GM19395 (cell line): ENCODE measurements around the gene TOGARAM2.
"Not testable (repeated sequence)": the region's sequence is repeated elsewhere in the genome, so short reads cannot be mapped to it uniquely, and the experiment has no call there.

Source experiments
- ATAC-seq: cut with Tn5 transposase; IDR thresholded peaks from one replicate; pipeline ENCODE4 v1.9.1; 2021; ENCODE audit warnings: mild to moderate bottlenecking, moderate library complexity; ENCODE audit not compliant: unreplicated experiment

Gene TOGARAM2

DNA sequence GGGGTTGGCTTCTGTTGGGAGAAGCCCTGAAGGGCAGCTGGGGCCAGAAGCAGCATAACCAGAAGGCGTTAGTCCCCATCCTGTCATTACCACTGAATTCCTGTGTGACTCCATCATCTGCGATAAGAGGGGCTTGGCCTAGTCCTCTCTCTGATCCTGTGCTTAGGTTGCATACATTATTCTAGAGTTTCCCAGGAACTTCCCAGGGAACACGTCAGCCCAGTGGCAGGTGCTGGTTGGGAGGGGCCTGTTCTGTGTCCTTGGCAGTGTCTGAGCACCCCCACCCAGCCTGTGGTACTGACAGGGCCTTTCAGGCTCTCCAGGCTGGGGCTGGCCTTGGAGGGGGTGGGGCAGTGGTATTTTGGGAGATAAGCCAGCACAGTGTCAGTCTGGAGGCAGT lies 4.5 kb upstream of the TOGARAM2 start:
- no peak for ATAC-seq

DNA sequence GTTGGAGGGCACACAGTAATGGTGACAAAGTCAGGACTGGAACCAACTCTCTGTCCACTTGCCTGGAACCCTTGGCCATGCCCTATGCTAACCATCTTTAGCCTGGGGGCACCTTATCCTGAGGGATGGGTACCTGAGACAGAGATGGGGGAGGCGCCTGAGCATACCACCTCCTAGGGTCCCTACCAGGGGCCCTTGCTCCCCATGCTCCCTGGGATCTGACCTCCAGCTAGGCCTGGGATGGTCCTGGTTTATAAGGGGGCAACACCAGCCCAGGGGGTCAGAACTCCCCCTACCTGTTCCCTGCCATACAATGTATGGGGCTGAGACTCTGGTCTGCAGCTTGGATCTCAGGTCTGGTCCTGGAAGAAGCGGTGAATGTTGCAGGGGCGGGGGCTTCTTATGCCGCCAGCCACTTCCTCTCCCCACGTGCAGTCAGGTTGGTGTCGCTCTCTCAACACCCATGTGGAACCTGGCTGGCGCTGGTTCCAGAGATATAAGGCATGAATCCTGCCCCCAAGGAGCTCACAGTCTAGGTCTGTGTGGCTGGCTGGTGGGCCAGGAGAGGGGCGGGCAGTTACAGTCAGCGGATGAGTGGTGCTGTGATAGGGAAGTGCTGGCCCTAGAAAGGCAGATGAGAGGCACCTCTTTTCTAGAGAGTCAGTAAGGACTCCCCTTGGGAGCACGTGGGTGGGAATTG lies 3.8 kb upstream of the TOGARAM2 start:
- ATAC-seq = no peak

DNA sequence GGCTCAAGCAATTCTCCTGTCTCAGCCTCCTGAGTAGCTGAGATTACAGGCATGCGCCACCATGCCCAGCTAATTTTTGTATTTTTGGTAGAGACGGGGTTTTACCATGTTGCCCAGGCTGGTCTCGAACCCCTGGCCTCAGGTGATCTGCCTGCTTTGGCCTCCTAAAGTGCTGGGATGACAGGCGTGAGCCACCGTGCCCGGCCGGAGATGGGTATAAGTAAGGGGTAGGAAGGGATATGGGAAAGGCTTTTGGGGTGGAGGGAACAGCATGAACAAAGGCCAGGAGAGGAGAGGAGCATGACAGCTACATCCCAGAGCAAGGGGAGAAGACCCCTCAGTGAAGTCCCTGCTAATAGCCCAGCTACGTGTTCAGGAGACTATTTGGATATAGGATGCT lies 3.1 kb upstream of the TOGARAM2 start:
- ATAC-seq = not testable (repeated sequence)

DNA sequence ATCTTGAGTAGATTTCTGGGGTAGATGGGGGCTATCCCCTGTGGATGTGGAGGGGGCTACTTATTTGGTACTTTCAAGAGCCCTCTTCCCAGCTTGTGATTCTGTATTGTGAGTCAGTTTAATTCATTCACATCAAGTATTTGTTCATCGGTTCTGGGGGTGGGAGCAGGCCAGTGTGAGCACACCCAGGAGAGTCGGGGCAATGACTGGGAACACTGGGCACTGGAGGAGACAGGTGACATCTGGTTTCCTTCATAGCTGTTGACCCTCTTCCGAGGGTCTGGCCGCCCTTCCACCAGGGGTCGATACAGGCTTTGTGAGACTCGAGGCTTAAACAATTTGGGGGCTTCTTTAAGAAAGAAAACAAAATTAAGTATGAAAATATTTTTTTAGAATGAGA lies 2.5 kb upstream of the TOGARAM2 start:
- no peak for ATAC-seq

DNA sequence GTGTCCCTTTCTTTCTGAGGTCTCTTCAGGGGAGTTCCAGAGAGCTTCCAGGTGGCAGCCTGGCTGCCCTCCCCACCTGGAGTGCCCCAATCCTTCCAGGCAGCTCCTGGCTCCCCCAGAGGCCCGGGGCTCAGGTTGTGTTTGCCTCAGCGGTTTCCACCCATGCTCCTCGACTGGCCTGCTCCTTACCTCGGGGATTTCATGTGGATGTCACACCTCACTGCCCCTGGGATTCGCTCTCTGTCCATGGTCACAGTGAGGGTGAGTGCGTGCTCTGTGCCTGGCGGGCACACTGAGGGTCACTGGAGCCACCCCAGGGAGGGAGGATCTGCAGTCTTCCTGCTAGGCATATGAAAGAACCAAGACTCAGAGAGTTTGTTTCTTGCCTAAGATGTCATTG lies 2.1 kb upstream of the TOGARAM2 start:
- no peak for ATAC-seq

DNA sequence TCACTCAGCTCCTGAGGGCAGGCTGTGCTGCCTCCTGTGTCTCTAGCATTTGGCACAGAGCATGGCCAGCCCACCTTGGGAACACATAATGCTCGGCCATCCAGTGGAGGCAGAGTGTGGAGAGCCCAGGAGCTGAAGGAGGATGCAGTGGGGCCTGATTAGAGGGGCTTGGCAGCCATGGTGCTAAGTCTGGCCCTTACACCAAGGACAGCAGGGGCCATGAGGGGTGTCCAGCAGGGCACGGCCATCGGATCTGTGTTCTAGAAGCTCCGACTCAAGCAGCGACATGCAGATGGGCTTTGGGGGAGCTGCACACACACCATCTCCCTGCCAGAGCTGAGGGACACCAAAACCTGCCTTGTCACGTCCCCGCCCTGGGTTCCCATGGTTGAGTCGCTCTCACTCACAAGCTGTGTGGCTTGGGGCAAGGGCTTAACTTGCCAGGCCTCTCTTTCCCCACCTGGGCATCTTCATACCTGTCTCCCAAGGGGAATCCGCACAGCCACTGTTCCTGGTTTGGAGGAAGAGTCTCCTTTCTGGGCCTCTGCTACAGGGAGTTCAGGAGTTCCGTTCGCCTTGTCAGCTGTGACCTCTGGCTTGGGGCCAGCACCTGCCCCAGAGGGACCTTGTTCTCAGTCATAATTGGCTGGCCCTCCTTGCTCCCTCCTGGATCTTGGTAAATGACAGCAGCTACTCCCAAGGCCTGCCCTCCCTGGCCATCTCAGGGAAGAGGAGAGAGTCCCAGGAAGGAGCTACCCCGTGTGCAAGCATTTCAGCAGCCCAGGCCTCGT lies 1.3 kb upstream of the TOGARAM2 start:
- ATAC-seq = no peak

DNA sequence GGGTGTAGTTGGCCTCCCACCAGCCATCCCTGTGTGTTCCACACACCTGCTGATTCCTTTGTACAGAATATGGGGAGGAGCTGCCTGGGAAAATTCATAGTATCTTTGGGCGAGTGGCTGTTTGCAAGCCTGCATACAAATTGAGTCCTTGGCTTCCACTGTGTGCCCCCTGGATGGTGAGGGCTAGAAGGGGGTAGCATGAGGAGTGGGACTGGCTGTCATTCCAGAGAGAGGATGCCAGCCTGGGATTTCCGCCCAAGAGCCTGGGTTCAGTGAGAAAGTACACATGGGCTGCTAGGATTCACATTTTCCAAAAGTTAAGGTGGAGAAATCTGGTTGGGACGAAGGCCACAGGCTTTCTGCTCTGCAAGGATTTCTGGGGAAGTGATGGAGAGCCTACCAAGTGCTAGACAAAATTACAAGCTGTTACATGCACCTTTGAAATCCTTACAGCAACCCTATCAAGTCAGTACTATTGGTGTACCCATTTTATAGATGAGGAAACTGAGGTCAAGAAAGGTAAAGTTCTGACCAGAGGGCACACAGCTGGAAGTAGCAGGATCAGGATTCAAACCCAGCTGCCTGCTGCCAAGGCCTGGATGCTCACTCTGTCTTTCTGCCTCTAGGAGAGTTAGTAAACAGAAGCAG lies 606 bp upstream of the TOGARAM2 start:
- ATAC-seq = no peak

DNA sequence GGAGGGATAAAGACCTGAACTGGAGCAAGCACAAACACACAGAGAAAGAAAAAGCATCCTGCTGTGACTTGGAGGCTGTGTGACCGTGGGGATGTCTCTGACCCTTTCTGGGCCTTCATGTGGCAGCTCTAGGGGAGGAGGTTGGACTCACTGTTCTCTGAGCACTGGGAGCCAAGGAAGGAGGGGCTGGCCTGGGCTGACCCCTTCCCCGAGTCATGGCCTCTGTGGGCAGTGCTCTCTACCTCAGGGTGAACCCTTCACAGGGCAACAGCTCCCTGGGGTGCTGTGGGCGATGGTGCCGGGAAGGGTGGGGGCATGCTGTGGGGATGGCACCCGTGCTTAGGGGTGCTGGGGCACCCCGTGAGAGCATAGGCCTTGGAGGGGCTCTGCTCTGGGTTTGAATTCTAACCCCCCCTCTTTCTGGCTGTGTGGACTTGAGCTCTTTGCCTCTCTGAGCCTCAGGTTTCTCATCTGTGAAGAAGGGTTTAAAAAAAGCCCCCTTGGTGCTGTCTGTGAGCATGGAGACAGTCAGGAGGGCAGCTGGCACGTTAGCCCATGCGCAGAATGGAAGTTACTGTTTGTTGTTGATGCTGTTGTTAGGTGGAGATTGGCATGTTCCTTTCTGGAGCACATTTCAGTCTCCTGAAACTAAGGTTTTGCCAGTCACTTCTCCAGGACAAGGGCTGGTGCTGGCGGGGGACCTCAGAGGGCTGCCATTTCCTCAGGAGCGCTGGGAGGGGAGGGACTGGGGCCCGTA lies 700 bp downstream of the TOGARAM2 start:
- no peak for ATAC-seq

DNA sequence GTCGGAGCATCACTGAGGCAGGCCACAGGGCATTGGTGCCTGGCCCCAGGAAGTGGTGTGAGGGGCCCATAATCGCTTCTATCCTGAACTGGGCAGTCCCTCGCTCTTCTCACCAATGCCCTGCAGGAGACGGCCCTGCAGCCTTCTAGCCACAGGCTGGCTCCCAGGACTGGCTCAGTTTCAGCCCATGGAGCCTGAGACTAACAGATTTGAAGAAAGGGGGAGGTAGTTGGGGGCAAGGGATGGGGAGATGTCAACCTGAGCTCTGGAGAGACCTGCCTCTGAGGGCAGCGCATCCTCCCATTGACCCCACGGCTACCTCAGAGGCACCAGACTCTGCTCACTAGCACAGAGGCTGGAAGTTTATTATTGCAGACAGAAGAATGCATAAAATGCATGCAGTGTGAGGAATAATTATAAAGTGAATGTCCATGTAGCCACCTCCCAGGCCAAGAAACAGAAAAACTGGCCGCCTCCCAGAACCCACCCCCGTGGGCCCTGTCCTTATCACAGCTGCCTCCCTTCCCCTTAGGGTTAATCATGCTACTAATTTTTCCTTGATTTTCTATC lies 1.4 kb downstream of the TOGARAM2 start:
- ATAC-seq = no peak

DNA sequence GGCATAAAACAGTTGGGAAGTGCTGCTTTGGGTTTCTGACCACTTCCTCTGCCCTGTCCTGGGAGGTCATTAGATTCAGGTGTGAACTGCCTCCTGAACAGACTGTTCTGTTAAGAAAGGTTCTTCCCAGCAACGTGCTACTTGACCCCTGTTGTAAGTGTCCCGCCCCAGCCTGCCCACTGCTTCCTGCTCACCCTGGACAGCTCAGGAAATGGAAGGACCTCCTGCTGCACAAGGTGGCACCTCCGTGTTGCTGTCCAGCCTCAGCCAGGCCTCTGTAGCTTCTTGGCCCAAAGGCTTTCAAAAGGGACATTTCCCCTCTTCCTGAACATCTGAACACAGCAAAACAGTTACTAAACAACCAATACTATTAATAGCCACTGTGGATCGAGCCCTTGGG lies 5.3 kb downstream of the TOGARAM2 start:
- no peak for ATAC-seq

DNA sequence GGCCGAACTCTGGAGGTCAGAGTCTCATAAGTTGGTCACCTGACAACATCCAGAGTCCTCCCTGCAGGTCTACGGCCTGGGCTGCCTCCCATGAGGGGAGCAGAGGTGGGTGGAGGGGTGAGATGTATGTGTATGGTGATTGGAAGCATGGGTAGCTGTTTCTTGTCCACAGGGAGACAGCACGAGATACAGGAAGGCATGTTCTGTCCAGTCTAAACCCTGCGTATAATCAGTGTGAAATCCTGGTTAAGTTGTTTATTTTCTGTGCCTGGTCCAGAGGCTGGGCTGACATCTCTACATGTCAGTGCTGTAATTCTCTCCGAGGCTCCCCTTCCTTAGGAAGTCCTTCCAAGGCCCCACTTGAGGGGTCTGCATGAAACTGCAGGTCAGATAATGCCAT lies 8.9 kb downstream of the TOGARAM2 start:
- ATAC-seq = no peak

DNA sequence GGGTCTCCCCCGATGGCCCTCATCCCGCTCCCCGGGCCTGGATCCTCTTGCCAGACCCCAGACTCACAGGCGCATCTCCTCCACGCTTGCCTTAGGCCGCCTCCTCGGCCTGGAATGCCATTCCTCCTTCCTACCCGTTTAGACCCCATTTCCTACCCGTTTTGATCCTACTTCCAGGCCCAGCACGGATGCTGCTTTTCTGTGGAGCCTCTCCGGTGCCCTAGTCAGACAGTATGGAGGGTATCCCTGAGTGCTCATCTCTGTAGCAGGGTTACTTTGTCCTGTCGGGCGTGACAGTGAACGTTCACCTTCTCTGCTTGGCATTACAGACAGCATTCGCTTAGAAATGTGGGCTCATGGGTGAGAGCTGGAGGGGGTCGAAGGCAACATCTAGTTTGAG lies 9.3 kb downstream of the TOGARAM2 start:
- no peak for ATAC-seq

DNA sequence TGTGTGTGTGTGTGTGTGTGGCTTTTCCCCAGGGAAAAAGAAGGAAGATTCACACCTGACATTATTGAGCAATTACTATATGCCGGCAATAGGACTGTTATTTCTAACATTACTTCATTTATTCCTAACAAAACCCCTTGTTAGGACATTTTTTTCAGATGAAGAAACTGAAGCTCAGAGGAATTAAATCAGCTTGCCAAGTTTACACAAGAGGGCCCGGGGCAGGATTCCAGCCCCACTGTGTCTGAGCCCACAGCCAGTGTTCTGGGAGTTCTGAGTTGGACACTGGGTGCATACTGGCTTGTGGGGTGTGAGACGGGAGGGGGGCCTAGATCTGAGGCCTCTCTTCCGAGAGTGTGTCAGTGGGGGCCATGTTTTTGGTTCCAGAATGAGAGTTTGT lies 9.9 kb downstream of the TOGARAM2 start:
- no peak for ATAC-seq

DNA sequence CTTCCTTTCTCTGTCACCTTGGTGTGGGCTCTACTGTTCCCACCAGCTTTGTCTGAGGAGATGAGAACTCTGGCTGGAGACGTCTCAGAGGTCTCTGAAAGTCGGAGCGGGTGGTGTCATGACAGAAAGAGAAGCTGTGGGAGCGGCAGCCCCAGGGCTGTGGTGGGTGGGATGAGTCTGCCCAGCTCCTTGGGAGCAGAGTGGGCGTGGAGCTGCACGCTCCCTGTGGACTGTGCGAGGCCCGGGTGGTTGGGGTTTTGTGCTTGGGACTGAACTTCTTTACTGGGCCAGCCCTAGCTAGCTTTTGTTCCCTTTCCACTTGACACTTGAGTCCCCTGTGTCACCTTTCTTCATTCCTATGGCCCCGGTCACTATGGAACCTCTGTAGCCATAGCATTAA lies 10.4 kb downstream of the TOGARAM2 start:
- ATAC-seq = no peak

DNA sequence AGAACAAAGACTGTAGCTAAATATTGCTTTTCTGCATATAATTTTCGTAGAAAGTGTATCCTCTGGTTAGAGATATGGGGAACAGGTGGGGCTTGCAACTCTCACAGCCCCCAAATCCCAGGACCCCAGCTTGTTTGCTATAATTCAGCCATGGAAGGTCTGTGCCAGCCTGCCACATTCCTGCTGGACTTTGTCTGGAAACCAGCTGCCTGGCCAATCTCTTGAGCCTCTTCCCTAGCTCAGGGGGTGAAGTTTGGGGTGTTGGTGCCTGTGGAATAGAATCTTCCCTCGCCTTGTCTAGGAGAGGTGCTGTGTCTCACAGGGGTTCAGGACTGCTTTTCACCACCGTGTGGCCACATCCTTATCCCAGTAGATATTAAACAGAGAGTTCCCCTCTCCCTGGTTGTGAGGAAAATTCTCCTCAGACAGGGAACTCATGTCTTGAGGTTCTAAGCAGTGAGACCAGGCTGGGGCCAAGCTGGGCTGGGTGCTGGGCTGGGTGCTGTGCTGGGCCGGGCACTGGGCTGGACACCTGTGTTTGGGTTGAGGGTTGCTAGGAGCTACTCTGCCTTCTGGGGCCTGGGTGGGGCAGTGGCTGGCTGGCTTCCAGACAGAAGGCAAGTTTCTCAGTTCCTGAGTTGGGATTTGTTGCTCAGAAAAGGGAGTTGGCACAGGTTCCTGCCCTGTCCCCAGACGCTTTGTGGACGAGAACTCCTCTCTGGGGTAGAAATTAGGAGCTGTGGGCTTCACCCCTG lies 12.3 kb downstream of the TOGARAM2 start:
- ATAC-seq = no peak

DNA sequence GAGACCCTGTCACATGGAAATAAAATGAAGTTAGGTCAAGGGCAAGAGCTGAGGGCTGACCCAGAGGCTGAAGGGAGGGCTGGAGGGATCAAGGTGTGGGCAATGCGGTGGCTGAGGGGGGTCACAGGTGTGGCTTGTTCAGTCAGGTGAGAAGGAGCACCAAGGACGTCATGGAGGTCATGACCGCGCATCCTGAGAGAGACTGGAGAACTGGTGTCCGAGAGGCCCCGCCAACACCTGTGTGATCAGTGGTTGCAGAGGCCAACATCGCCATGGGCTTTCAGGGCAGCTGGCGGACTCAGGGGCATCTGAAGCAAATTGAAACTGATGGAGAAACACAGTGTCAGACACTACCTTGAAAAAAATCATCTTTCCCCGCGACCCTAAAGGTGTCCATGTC lies 13.0 kb downstream of the TOGARAM2 start:
- ATAC-seq = no peak

DNA sequence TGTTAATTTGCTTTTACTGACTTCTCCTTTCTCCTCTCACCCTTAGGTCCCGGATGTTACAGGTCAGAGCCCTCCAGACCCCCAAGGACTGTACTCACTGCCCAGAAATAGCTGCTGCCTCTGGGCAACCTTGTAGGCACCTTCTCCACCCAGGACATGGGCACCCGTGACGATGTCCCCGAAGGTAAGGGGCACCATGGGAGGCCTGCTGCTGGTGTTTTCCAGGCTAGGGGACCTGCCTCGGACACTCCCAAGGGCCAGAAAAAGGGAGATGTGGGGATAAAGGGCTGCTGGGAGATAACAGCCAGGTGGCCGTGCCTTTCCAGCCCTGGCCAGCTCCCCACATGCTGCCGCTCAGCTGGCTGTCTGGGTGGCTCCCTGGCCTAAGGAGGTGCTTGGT lies 13.6 kb downstream of the TOGARAM2 start:
- ATAC-seq = no peak

DNA sequence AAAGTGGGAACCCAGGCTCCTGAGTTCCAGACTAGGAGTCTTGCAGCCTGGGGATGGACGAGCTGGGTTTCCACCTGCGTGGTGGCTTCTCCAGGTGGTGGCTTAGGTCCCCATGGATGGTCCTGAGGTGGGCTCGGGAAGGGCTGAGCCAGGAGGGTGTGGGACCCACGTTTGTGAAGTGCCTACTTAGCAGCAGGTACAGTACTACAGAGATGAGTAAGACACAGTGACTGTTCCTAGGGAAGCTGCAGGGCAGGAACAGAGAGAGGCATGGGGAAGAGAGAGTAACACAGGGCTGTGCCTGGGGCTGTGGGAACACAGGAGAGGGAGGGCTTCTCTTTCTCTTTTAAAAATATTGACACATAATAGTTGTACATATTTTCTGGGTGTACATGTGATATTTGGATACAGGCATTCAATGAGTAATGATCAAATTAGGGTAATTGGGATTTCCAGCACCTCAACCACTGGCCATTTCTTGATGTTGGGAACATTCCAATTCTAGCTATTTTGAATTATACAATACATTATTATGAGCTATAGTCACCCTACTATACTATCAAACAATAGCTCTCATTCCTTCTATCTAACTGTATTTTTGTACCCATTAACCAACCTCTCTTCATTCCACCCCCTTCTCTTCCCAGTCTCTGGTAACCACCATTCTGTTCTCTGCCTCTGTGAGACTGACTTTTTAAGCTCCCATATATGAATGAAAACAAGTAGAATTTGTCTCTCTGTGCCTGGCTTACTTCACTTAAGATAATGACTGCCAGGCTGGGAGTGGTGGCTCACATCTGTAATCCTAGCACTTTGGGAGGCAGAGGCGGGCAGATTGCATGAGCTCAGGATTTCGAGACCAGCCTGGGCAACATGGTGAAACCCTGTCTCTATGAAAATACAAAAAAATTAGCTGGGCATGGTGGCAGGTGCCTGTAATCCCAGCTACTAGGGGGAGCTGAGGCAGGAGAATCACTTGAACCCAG lies 15.0 kb downstream of the TOGARAM2 start:
- no peak for ATAC-seq

DNA sequence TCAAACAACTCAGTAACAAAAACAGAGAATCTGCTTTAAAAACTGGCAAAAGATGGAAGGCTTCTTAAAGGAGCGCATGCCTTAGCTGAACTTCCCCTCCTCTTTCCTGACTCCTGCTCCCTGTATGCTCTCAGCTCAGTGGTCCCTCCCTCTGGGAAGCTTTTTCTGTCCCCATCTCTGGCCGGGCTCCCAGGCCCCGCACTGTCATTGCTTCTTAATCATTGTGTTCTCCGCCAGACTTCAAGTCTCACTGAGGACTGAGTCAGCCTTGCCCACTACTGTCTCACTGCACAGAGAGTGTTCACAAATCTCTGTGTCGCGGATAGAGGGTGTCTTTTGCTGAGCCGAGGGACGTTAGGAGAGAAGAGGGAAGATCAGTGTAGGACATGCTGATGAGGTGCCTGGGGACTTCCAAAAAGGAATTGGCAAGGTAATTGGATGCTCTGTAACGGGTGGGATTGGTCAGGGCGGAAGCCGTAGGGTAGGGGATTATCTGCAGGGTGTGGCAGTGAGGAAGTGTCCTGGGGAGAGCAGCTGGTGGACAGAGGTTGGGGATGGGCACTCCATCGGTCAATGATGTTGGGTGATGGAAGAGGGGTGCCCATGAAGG lies 16.2 kb downstream of the TOGARAM2 start:
- no peak for ATAC-seq
